Activated naive CD4-positive, alpha-beta T cell treated with anti-CD3 and anti-CD28 coated beads, Interleukin-2, amount 50 U/mL, for 72 hours (primary cell): ENCODE results near the gene TPO. TPM values are rescaled to one million over a fixed set of nuclear protein-coding genes. Genes with fewer than 3 reads are reported as not detected.

Source experiments
- ATAC-seq, 2 donors: fragments of 150-1000 bp; cut with Tn5 transposase; 2 replicates each; pipeline ENCODE4 v1.10.0; 2021; ENCODE audit warnings: mild to moderate bottlenecking in 2 of 2, moderate library complexity in 2 of 2
- DNase-seq, 2 donors: peaks; one replicate each; pipeline ENCODE4 v3.0.0; 2021 to 2022; ENCODE audit warnings: low spot score in 2 of 2
- H3K27ac Mint-ChIP-seq, 2 donors: one replicate each; pipeline ENCODE4 v1.8.0; 2022; ENCODE audit warnings: mild to moderate bottlenecking in 2 of 2, mixed read lengths in 2 of 2
- H3K36me3 Mint-ChIP-seq, 2 donors: one replicate each; pipeline ENCODE4 v1.8.0; 2022; ENCODE audit warnings: mixed read lengths in 2 of 2
- H3K9me3 Mint-ChIP-seq, 2 donors: one replicate each; pipeline ENCODE4 v1.8.0; 2022; ENCODE audit warnings: mixed read lengths in 2 of 2
- total RNA-seq, 2 donors: library from RNA; stranded (reverse); gene quantifications; one replicate each; pipeline ENCODE4 v1.2.3, GENCODE V29; 2022

The TPO gene
- total RNA-seq, 2 donors from 2014 or later: not detected

- no peak for DNase-seq
- Mint-ChIP-seq H3K27ac (no peak overlapping the region), H3K36me3 (peaks cover 0 to 5% of the 10 kb centered on the region in 2 donors), H3K9me3 (no peaks in the 10 kb centered on the region)
- ATAC-seq: no peak
Measured at GRCh38 chr2:1584691-1585485, 171.6 kb downstream of the TPO start.

- DNase-seq: no peak
- no peaks in the 10 kb centered on the region for H3K9me3 Mint-ChIP-seq
- ATAC-seq: no peak
- no peak overlapping the region for H3K27ac Mint-ChIP-seq
- peaks cover 0 to 5% of the 10 kb centered on the region in 2 donors for H3K36me3 Mint-ChIP-seq
Measured at GRCh38 chr2:1585635-1586034, 172.4 kb downstream of the TPO start.

GRCh38 chr2:1586251-1586922 lies 173.1 kb downstream of the TPO start:
- no peaks in the 10 kb centered on the region for H3K9me3 Mint-ChIP-seq
- ATAC-seq: no peak
- no peak overlapping the region for H3K27ac Mint-ChIP-seq

GRCh38 chr2:1586923-1587840 lies 173.9 kb downstream of the TPO start:
- DNase-seq (no peak), ATAC-seq (no peak)
- H3K27ac Mint-ChIP-seq: no peak overlapping the region
- H3K9me3 Mint-ChIP-seq: no peaks in the 10 kb centered on the region
- peaks cover 0 to 2% of the 10 kb centered on the region in 2 donors for H3K36me3 Mint-ChIP-seq

More at GRCh38 chr2:1586251-1586922, 173.1 kb downstream of the TPO start:
- no peak for DNase-seq
- H3K36me3 Mint-ChIP-seq: peaks cover 0 to 5% of the 10 kb centered on the region in 2 donors

GRCh38 chr2:1588051-1588977 lies 175.1 kb downstream of the TPO start:
- Mint-ChIP-seq H3K9me3 (no peaks in the 10 kb centered on the region), H3K27ac (no peak overlapping the region), H3K36me3 (no peaks in the 10 kb centered on the region)
- no peak for DNase-seq
- ATAC-seq: no peak

- Mint-ChIP-seq H3K9me3 (no peaks in the 10 kb centered on the region), H3K36me3 (no peaks in the 10 kb centered on the region), H3K27ac (no peak overlapping the region)
- DNase-seq: no peak
- ATAC-seq: peak in 1 of 2 donors; percentile 40
Measured at GRCh38 chr2:1588978-1589621, 175.8 kb downstream of the TPO start.

GRCh38 chr2:1590596-1591460 lies 177.6 kb downstream of the TPO start:
- no peak for ATAC-seq
- Mint-ChIP-seq H3K36me3 (no peaks in the 10 kb centered on the region), H3K9me3 (no peaks in the 10 kb centered on the region), H3K27ac (no peak overlapping the region)
- no peak for DNase-seq

GRCh38 chr2:1591461-1591770 lies 178.2 kb downstream of the TPO start:
- Mint-ChIP-seq H3K36me3 (no peaks in the 10 kb centered on the region), H3K9me3 (no peaks in the 10 kb centered on the region), H3K27ac (no peak overlapping the region)
- DNase-seq (no peak), ATAC-seq (no peak)
